GM21723 (cell line): ENCODE measurements around the gene CDC37.

Experiments
- ATAC-seq: cut with Tn5 transposase; IDR thresholded peaks from one replicate; pipeline ENCODE4 v1.9.1; 2021; ENCODE audit warnings: mild to moderate bottlenecking, moderate library complexity; ENCODE audit not compliant: unreplicated experiment

The CDC37 gene

DNA sequence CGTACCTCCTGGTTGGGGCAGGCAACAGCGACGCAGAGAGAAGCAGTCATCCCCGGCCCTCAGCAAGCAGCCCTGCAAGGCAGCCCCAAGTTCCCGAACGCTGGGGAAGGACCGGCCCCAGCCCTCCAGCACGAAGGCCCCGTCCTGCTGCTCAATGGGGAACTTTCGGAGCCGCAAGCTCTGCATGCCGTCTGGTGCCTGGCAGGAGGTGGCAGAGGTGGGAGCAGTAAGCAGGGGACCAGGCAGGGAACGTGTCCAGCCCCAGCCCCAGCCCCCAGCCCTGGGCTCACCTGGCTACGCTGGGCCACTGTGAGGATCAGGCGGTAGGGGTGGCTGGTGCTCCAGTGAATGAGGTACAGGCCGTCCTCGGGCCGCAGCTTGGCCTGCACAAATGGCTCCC is 41.1 kb downstream of the CDC37 start:
- no peak for ATAC-seq

- ATAC-seq, result no peak
Measured at GRCh38 chr19:10361569-10362011, 41.8 kb downstream of the CDC37 start.

DNA sequence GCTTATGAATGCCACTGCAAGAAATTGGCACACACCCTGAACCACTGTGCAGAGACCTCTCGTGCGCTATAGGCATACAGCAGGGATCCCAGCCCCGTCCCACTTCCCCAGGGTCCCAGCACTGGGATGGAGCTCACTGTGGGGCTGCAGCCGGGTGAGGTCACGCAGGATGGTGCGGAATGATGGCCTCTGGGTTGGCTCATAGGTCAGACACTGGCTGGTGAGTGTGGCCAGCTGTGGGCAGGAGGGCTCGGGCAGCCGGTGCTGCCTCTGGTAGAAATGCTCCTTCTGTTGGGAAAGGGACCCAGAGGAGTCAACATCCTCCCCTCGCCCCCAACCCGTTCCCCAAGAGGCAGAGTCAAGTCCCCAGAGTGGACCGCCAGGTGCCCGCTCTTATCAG is 46.9 kb downstream of the CDC37 start:
- no peak for ATAC-seq

DNA sequence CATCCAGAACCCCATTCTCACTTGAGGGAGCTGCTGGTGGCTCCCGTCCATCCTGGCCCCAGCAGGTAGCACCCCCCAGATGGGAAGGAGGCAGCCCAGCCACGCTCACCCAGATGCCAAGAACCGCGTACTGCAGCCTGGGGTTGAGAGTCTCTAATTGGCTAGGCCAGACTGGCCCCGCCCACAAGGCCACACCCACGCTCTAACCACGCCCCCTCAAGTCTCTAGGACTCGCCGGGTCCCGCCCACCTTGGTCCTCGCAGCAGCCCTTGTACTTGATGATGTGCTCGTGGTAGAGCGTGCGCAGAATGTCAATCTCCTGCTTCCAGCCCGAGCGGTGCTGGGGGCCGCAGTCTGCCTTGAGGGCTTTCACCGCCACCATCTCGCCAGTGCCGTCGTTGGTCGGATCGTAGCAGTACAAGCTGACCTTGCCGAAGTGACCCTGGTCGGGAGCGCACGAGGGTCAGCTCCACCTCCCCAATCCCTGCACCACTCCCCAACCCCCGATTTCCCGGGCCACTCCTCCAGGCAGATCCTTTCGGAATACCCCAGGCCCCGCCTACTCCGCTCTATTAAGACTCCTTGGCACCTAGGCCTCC is 49.5 kb downstream of the CDC37 start:
- ATAC-seq, result no peak

GRCh38 chr19:10352764-10353671 is 50.3 kb downstream of the CDC37 start:
- ATAC-seq, result no peak

DNA sequence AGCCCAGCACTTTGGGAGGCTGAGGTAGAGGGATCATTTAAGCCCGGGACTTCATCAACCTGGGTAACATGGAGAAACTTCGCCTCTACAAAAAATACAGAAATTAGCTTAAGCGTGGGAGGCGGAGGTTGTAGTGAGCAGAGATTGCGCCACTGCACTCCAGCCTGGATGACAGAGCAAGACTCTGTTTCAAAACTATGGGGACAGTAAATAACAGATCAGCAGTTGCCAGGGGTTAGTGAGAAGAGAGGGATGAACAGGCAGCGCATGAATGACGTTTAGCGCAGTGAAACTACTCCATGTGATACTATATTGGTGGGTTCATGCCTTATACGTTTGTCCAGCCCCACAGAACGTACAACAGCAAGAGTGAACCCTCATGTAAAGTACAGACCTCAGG is 56.8 kb downstream of the CDC37 start:
- no peak for ATAC-seq

- ATAC-seq, result no peak
Measured at GRCh38 chr19:10344780-10345179, 58.6 kb downstream of the CDC37 start.

DNA sequence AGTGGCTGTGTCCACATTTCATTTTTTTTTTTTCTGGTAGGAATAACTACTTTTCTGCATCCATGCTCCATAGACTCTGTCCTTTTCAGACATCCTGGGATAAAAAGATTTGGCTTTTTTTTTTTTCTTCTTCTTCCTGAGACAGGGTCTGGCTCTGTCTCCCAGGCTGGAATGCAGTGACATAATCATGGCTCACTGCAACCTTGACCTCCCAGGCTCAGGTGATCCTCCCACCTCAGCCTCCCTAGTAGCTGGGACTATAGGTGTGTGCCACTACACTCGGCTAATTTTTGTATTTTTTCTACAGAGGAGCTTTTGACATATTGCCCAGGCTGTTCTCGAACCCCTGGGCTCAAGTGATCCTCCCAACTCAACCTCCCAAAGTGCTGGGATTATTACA is 59.8 kb downstream of the CDC37 start:
- ATAC-seq, result no peak
